GM12872 (cell line): ENCODE measurements around the gene TIAM2.

ENCODE experiments used
- CTCF ChIP-seq: IDR thresholded peaks from 3 replicates; pipeline ENCODE4 v1.5.1; 2011; ENCODE audit warnings: low read depth, mild to moderate bottlenecking, low read length, moderate library complexity; ENCODE audit not compliant: insufficient read depth

The TIAM2 gene

GRCh38 chr6:155143029-155143577 is 148.0 kb downstream of the TIAM2 start:
- no peak for TF ChIP-seq CTCF

GRCh38 chr6:155143578-155144106 is 148.5 kb downstream of the TIAM2 start:
- no peak for TF ChIP-seq CTCF

GRCh38 chr6:155146205-155146604 is 151.1 kb downstream of the TIAM2 start:
- TF ChIP-seq CTCF: no peak

- TF ChIP-seq CTCF: no peak
These were observed 153.0 kb downstream of the TIAM2 start for GRCh38 chr6:155147958-155148663.

GRCh38 chr6:155150967-155151671 is 156.0 kb downstream of the TIAM2 start:
- TF ChIP-seq CTCF: no peak

- peak; percentile 35; the same call in 2 of the 3 replicates for TF ChIP-seq CTCF
These were observed 157.3 kb downstream of the TIAM2 start for GRCh38 chr6:155152211-155153076.
